ENCODE data around the gene PRKAG2. TPM values are rescaled to one million over a fixed set of nuclear protein-coding genes. Genes with fewer than 3 reads are reported as not detected.

PRKAG2 gene
- total RNA-seq, 1 donor, result 21.2 TPM

GRCh38 chr7:151571471-151571870, 305.4 kb downstream of the PRKAG2 start:
- H3K4me3 ChIP-seq (ENCODE audit: low read depth, low read length), result no peak overlapping the region
- TF ChIP-seq CTCF (IDR thresholded peaks at IDR 0.05; ENCODE audit: insufficient read depth, low read depth, low read length), result no peak
- peak; percentile 30 for DNase-seq (ENCODE audit: low read depth)

- DNase-seq (ENCODE audit: low read depth), result peak; percentile 48
- TF ChIP-seq CTCF (IDR thresholded peaks at IDR 0.05; ENCODE audit: insufficient read depth, low read depth, low read length), result peak; percentile 42
- H3K4me3 ChIP-seq (ENCODE audit: low read depth, low read length), result no peak overlapping the region
These were observed 306.5 kb downstream of the PRKAG2 start for GRCh38 chr7:151570366-151570915.

- TF ChIP-seq CTCF (IDR thresholded peaks at IDR 0.05; ENCODE audit: insufficient read depth, low read depth, low read length), result no peak
- H3K4me3 ChIP-seq (ENCODE audit: low read depth, low read length), result no peak overlapping the region
- DNase-seq (ENCODE audit: low read depth), result no peak
These were observed 307.7 kb downstream of the PRKAG2 start for GRCh38 chr7:151568956-151569940.

- H3K4me3 ChIP-seq (ENCODE audit: low read depth, low read length), result no peak overlapping the region
- DNase-seq (ENCODE audit: low read depth), result peak; percentile 84
- TF ChIP-seq CTCF (IDR thresholded peaks at IDR 0.05; ENCODE audit: insufficient read depth, low read depth, low read length), result no peak
These were observed 310.0 kb downstream of the PRKAG2 start for GRCh38 chr7:151566897-151567320.

- DNase-seq (ENCODE audit: low read depth), result peak; percentile 28
- no peak for TF ChIP-seq CTCF (IDR thresholded peaks at IDR 0.05; ENCODE audit: insufficient read depth, low read depth, low read length)
These were observed 311.4 kb downstream of the PRKAG2 start for GRCh38 chr7:151565541-151565940.

GRCh38 chr7:151560243-151560642, 316.7 kb downstream of the PRKAG2 start:
- no peak for TF ChIP-seq CTCF (IDR thresholded peaks at IDR 0.05; ENCODE audit: insufficient read depth, low read depth, low read length)
- no peak overlapping the region for H3K4me3 ChIP-seq (ENCODE audit: low read depth, low read length)
- no peak for DNase-seq (ENCODE audit: low read depth)

More at GRCh38 chr7:151565541-151565940, 311.4 kb downstream of the PRKAG2 start:
- H3K4me3 ChIP-seq (ENCODE audit: low read depth, low read length), result no peak overlapping the region

All from fibroblast of villous mesenchyme (primary cell).